WTC11 (cell line): ENCODE results near the gene SAPCD2. TPM values are rescaled to one million over a fixed set of nuclear protein-coding genes. Genes with fewer than 3 reads are reported as not detected.

Experiments used
- ATAC-seq: fragments of 200-7000 bp; cut with Tn5 transposase; 2 replicates; pipeline ENCODE4 v1.10.0; 2021; ENCODE audit warnings: mild to moderate bottlenecking, moderate library complexity
- CTCF ChIA-PET: fragments of 300-600 bp; sonication (Branson Sonifier 250); formaldehyde crosslinking; loops from one replicate; lab custom pipeline; 2021; ENCODE audit warnings: antibody characterized with exemption; lab: Charles Lee
- POLR2A ChIA-PET: fragments of 350-600 bp; sonication (Branson Sonifier 250); formaldehyde crosslinking; loops from one replicate; lab custom pipeline; 2021; ENCODE audit warnings: antibody characterized with exemption; lab: Charles Lee
- DNase-seq: peaks from one replicate; pipeline ENCODE4 v3.0.0; 2021; ENCODE audit warnings: low spot score
- H3K27ac Mint-ChIP-seq: 2 replicates; pipeline ENCODE4 v1.8.0; 2021; ENCODE audit warnings: mixed read lengths
- H3K27me3 Mint-ChIP-seq: 2 replicates; pipeline ENCODE4 v1.8.0; 2021; ENCODE audit warnings: low read depth, mild to moderate bottlenecking, moderate library complexity, mixed read lengths
- H3K36me3 Mint-ChIP-seq: 2 replicates; pipeline ENCODE4 v1.8.0; 2021; ENCODE audit warnings: mixed read lengths
- H3K4me1 Mint-ChIP-seq: 2 replicates; pipeline ENCODE4 v1.8.0; 2022; ENCODE audit warnings: mixed read lengths
- H3K4me3 Mint-ChIP-seq: 2 replicates; pipeline ENCODE4 v1.8.0; 2021; ENCODE audit warnings: mild to moderate bottlenecking, moderate library complexity, mixed read lengths
- H3K9me3 Mint-ChIP-seq: 2 replicates; pipeline ENCODE4 v1.8.0; 2021; ENCODE audit warnings: mixed read lengths
- ESRRA ChIP-seq: sonication (generic); formaldehyde crosslinking; IDR thresholded peaks from 2 replicates; pipeline ENCODE4 v1.8.1; 2022; ENCODE audit warnings: mild to moderate bottlenecking, missing genetic modification reagents, borderline replicate concordance
- NR2C2 ChIP-seq: sonication (generic); formaldehyde crosslinking; IDR thresholded peaks from 2 replicates; pipeline ENCODE4 v1.8.0; 2022; ENCODE audit warnings: mild to moderate bottlenecking, missing genetic modification reagents
- NR3C1 ChIP-seq: sonication (generic); formaldehyde crosslinking; conservative IDR thresholded peaks from 2 replicates; pipeline ENCODE4 v1.8.1; 2023; ENCODE audit warnings: low read depth, mild to moderate bottlenecking, missing genetic modification reagents
- OVOL2 ChIP-seq: fragments of 250-450 bp; sonication (Bioruptor Pico); IDR thresholded peaks from 2 replicates; pipeline ENCODE4 v1.9.0; 2021; ENCODE audit warnings: mild to moderate bottlenecking, borderline replicate concordance
- SMAD4 ChIP-seq: sonication (generic); formaldehyde crosslinking; IDR thresholded peaks from 2 replicates; pipeline ENCODE4 v1.8.0; 2022; ENCODE audit warnings: mild to moderate bottlenecking, missing genetic modification reagents
- SOX15 ChIP-seq: fragments of 250-450 bp; sonication (Bioruptor Pico); IDR thresholded peaks from 2 replicates; pipeline ENCODE4 v1.9.0; 2021; ENCODE audit warnings: mild to moderate bottlenecking
- ZBTB21 ChIP-seq: sonication (generic); formaldehyde crosslinking; IDR thresholded peaks from 2 replicates; pipeline ENCODE4 v1.8.1; 2023; ENCODE audit warnings: mild to moderate bottlenecking, missing genetic modification reagents, borderline replicate concordance
- ZNF219 ChIP-seq: sonication (generic); formaldehyde crosslinking; IDR thresholded peaks from 2 replicates; pipeline ENCODE4 v1.8.0; 2023; ENCODE audit warnings: missing genetic modification reagents, mild to moderate bottlenecking, borderline replicate concordance
- ZNF232 ChIP-seq: sonication (generic); formaldehyde crosslinking; IDR thresholded peaks from 2 replicates; pipeline ENCODE4 v1.8.0; 2022; ENCODE audit warnings: mild to moderate bottlenecking, missing genetic modification reagents
- ZNF317 ChIP-seq: sonication (generic); formaldehyde crosslinking; IDR thresholded peaks from 2 replicates; pipeline ENCODE4 v1.8.1; 2023; ENCODE audit warnings: low read depth, mild to moderate bottlenecking, moderate library complexity, missing genetic modification reagents, borderline replicate concordance
- ZNF396 ChIP-seq: fragments of 250-450 bp; sonication (Bioruptor Pico); IDR thresholded peaks from 2 replicates; pipeline ENCODE4 v1.8.0; 2021; ENCODE audit warnings: mild to moderate bottlenecking, moderate library complexity, borderline replicate concordance
- ZNF671 ChIP-seq: fragments of 250-450 bp; sonication (Bioruptor Pico); IDR thresholded peaks from 2 replicates; pipeline ENCODE4 v1.8.0; 2021; ENCODE audit warnings: mild to moderate bottlenecking
- total RNA-seq: library from RNA; stranded (reverse); gene quantifications from 3 replicates; pipeline ENCODE4 v1.2.3, GENCODE V29; 2021
- TF ChIP-seq, protein P1 (sequence below): sonication (generic); formaldehyde crosslinking; IDR thresholded peaks from 2 replicates; pipeline ENCODE4 v1.8.1; 2023; ENCODE audit warnings: mild to moderate bottlenecking, missing genetic modification reagents, moderate library complexity
- TF ChIP-seq, protein P2 (sequence below): fragments of 250-450 bp; sonication (Bioruptor Pico); IDR thresholded peaks from 2 replicates; pipeline ENCODE4 v2.1.2; 2022; ENCODE audit warnings: mild to moderate bottlenecking, moderate library complexity
- TF ChIP-seq, protein P3 (sequence below): sonication (generic); formaldehyde crosslinking; conservative IDR thresholded peaks from 2 replicates; pipeline ENCODE4 v1.8.1; 2023; ENCODE audit warnings: mild to moderate bottlenecking, low read depth, missing genetic modification reagents, moderate library complexity
- TF ChIP-seq, protein P4 (sequence below): fragments of 200-600 bp; IDR thresholded peaks from 2 replicates; pipeline ENCODE4 v1.8.0; 2022; ENCODE audit warnings: antibody characterized with exemption
- TF ChIP-seq, protein P5 (sequence below): sonication (generic); formaldehyde crosslinking; IDR thresholded peaks from 2 replicates; pipeline ENCODE4 v1.8.1; 2023; ENCODE audit warnings: mild to moderate bottlenecking, missing genetic modification reagents

Gene SAPCD2
- total RNA-seq, 1 experiment from 2014 or later = 67.0 TPM

DNA sequence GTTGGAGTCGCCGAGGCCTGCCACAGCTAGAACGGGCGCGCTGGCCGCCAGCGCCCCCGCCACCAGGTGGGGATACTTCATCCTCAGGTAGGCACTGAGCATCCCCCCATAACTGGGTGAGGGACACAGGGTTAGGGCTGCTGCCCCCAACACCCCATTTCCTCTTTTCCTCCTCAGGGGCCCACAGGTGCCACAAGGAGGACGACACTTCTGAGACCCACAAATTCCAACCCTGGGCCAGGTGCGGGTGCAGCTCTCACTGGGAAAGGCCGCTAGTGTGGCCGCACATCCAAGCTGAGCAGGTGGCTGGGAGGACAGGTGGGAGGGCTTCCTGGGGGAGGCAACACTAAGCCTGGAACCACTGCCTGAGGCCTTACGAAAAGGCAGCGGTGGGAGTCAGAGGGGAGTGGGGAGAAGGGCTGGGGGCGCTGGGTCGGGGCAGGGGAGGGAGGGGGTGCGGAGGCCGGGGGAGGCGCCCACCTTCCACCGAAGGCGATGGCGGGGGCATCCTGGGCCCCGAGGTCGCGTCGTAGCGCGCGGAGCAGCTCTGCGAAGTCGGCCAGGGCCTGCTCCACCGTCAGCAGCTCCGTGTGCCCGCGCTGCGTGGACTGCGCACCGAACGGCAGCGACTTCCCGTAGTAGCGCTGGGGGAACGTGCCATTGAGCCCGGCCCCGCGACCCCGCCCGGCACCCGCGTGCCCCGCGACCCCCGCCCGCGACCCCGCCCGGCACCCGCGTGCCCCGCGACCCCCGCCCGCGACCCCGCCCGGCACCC is 43.2 kb upstream of the SAPCD2 start:
- Mint-ChIP-seq H3K27me3 (peaks cover 29% of the 10 kb centered on the region), H3K27ac (no peak overlapping the region), H3K4me3 (peak overlapping the region; percentile 52), H3K9me3 (no peaks in the 10 kb centered on the region), H3K36me3 (no peaks in the 10 kb centered on the region), H3K4me1 (no peaks in the 10 kb centered on the region)
- ChIA-PET POLR2A (interaction anchor here (0.5 to 1.4 kb wide), 3 partner anchors 13 to 61 kb away, joined by 3 to 5 read pairs (median 4); partner anchors contain the start of gene SAPCD2), CTCF (interaction anchor here (0.6 to 2.0 kb wide), 16 partner anchors 16 to 125 kb away, joined by 3 to 12 read pairs (median 5); partner anchors contain the start of genes LRRC26, MAN1B1, NPDC1 and PAXX)
- no peak for DNase-seq
- peak; percentile 11 for ATAC-seq
- TF ChIP-seq SOX15 = no peak
- TF ChIP-seq, protein P1, sequence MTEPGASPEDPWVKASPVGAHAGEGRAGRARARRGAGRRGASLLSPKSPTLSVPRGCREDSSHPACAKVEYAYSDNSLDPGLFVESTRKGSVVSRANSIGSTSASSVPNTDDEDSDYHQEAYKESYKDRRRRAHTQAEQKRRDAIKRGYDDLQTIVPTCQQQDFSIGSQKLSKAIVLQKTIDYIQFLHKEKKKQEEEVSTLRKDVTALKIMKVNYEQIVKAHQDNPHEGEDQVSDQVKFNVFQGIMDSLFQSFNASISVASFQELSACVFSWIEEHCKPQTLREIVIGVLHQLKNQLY = no peak
- TF ChIP-seq ZNF671 (CRISPR knock-in tag) = no peak
- no peak for TF ChIP-seq ZNF232
- TF ChIP-seq ZNF219 (CRISPR knock-in tag) = no peak
- no peak for TF ChIP-seq NR2C2 (CRISPR knock-in tag)
- TF ChIP-seq, protein P2, sequence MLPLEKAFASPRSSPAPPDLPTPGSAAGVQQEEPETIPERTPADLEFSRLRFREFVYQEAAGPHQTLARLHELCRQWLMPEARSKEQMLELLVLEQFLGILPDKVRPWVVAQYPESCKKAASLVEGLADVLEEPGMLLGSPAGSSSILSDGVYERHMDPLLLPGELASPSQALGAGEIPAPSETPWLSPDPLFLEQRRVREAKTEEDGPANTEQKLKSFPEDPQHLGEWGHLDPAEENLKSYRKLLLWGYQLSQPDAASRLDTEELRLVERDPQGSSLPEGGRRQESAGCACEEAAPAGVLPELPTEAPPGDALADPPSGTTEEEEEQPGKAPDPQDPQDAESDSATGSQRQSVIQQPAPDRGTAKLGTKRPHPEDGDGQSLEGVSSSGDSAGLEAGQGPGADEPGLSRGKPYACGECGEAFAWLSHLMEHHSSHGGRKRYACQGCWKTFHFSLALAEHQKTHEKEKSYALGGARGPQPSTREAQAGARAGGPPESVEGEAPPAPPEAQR (CRISPR knock-in tag) = no peak
- TF ChIP-seq, protein P3, sequence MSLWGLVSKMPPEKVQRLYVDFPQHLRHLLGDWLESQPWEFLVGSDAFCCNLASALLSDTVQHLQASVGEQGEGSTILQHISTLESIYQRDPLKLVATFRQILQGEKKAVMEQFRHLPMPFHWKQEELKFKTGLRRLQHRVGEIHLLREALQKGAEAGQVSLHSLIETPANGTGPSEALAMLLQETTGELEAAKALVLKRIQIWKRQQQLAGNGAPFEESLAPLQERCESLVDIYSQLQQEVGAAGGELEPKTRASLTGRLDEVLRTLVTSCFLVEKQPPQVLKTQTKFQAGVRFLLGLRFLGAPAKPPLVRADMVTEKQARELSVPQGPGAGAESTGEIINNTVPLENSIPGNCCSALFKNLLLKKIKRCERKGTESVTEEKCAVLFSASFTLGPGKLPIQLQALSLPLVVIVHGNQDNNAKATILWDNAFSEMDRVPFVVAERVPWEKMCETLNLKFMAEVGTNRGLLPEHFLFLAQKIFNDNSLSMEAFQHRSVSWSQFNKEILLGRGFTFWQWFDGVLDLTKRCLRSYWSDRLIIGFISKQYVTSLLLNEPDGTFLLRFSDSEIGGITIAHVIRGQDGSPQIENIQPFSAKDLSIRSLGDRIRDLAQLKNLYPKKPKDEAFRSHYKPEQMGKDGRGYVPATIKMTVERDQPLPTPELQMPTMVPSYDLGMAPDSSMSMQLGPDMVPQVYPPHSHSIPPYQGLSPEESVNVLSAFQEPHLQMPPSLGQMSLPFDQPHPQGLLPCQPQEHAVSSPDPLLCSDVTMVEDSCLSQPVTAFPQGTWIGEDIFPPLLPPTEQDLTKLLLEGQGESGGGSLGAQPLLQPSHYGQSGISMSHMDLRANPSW (CRISPR knock-in tag) = no peak
- TF ChIP-seq, protein P4, sequence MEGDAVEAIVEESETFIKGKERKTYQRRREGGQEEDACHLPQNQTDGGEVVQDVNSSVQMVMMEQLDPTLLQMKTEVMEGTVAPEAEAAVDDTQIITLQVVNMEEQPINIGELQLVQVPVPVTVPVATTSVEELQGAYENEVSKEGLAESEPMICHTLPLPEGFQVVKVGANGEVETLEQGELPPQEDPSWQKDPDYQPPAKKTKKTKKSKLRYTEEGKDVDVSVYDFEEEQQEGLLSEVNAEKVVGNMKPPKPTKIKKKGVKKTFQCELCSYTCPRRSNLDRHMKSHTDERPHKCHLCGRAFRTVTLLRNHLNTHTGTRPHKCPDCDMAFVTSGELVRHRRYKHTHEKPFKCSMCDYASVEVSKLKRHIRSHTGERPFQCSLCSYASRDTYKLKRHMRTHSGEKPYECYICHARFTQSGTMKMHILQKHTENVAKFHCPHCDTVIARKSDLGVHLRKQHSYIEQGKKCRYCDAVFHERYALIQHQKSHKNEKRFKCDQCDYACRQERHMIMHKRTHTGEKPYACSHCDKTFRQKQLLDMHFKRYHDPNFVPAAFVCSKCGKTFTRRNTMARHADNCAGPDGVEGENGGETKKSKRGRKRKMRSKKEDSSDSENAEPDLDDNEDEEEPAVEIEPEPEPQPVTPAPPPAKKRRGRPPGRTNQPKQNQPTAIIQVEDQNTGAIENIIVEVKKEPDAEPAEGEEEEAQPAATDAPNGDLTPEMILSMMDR = no peak
- TF ChIP-seq ZNF396 (CRISPR knock-in tag) = no peak
- TF ChIP-seq ZBTB21 (CRISPR knock-in tag) = no peak
- no peak for TF ChIP-seq ZNF317 (CRISPR knock-in tag)
- TF ChIP-seq, protein P5, sequence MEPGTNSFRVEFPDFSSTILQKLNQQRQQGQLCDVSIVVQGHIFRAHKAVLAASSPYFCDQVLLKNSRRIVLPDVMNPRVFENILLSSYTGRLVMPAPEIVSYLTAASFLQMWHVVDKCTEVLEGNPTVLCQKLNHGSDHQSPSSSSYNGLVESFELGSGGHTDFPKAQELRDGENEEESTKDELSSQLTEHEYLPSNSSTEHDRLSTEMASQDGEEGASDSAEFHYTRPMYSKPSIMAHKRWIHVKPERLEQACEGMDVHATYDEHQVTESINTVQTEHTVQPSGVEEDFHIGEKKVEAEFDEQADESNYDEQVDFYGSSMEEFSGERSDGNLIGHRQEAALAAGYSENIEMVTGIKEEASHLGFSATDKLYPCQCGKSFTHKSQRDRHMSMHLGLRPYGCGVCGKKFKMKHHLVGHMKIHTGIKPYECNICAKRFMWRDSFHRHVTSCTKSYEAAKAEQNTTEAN (CRISPR knock-in tag) = no peak
- TF ChIP-seq SMAD4 (CRISPR knock-in tag) = no peak

DNA sequence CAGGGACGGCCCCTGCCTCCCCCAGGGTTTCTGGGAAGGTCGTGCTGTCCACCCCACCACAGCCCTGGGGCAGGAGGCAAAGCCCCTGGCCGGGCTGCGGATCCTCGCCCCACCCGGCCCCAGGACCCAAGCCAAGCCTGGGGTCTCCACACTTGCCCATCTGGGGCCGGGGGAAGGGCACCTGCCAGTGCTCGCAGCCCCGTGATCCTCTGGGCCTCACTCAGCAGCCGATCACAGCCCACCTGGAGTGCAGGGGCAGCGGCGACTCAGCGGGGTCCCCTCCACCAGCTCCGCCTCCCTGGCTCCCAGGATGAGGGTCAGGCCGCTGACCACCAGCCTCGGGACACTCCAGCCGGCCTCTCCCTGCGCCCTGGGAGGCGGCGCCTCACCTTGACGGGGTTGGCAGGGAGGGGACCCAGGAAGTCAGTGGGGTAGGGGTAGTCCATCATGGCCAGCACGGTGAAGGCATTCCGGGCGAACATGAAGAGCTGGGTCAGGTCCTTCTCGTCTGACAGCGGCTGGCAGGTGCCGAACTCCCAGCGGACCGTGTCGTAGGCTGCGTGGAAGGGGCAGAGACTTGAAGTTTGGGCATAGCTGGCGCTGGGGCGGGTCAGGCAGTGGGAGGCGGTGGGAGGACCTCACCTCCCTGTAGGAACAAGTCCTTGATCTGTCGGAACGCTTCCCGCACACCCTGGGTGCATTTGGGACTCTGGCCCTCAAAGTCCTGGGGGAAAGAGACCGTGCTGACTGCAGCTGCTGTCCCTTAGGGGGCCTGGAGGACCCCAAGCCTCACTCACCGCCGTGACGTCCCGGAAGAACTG is 42.4 kb upstream of the SAPCD2 start:
- CTCF ChIA-PET = interaction anchor here (0.6 to 2.0 kb wide), 15 partner anchors 17 to 124 kb away, joined by 3 to 12 read pairs (median 5); partner anchors contain the start of genes LRRC26, MAN1B1, PAXX and RNF224
- H3K36me3 Mint-ChIP-seq = no peaks in the 10 kb centered on the region
- H3K9me3 Mint-ChIP-seq = no peaks in the 10 kb centered on the region
- no peak overlapping the region for H3K27ac Mint-ChIP-seq
- no peak for DNase-seq
- no peaks in the 10 kb centered on the region for H3K4me1 Mint-ChIP-seq
- TF ChIP-seq NR3C1 (CRISPR knock-in tag) (no peak), OVOL2 (CRISPR knock-in tag) (no peak), ESRRA (0 out of 2 replicates have a peak, but pooled peaks have one; percentile 5)
- TF ChIP-seq, protein P1 = no peak
- TF ChIP-seq, all 79 proteins: peak for 1
- H3K4me3 Mint-ChIP-seq = peak overlapping the region; percentile 52
- POLR2A ChIA-PET = interaction anchor here (1.1 to 1.4 kb wide), 2 partner anchors 43 to 62 kb away, joined by 3 to 5 read pairs; partner anchors contain the start of gene SAPCD2
- ATAC-seq = no peak
- H3K27me3 Mint-ChIP-seq = peaks cover 29% of the 10 kb centered on the region
